Measurements from ENCODE around the gene DEK.

GRCh38 chr6:18179770-18180356 is 84.5 kb downstream of the DEK start:
- no peak for TF ChIP-seq CTCF (conservative IDR thresholded peaks at IDR 0.05; ENCODE audit: low read length)
- TF ChIP-seq EZH2phosphoT487 (IDR thresholded peaks at IDR 0.05; ENCODE audit: borderline replicate concordance, low read depth, low read length): no peak

Data from OCI-LY7 (cell line).